Panc1 (cell line): Measurements from ENCODE around the gene SCPEP1.

Source experiments
- CTCF ChIP-seq: fragments of 450-650 bp; IDR thresholded peaks from 2 replicates; pipeline ENCODE4 v1.5.1; 2017; ENCODE audit warnings: mild to moderate bottlenecking
- POLR2AphosphoS5 ChIP-seq: IDR thresholded peaks from 2 replicates; pipeline ENCODE4 v1.6.1; 2012; ENCODE audit warnings: mild to moderate bottlenecking, low read depth, low read length, moderate library complexity

- TF ChIP-seq CTCF, result no peak
- TF ChIP-seq POLR2AphosphoS5, result no peak
Observed at GRCh38 chr17:56948491-56948890, 29.4 kb upstream of the SCPEP1 start.
